Measurements from ENCODE around the gene RAB3B.
A peak's percentile ranks its signal among the peaks of the same experiment; 100 is the strongest.

The RAB3B gene

GRCh38 chr1:51952638-51953037 is 37.9 kb downstream of the RAB3B start:
- TF ChIP-seq CTCF (IDR thresholded peaks at IDR 0.05; ENCODE audit: extremely low read depth, insufficient read depth, missing control alignments): no peak
- in situ Hi-C loops (cut with MboI; ENCODE audit: low pct_unique_long_range_greater_than_20kb, low sequenced_read_pairs, unreplicated experiment): no loop called here
- DNase-seq (ENCODE audit: low spot score): peak; percentile 49

GRCh38 chr1:51950701-51951100 is 39.8 kb downstream of the RAB3B start:
- TF ChIP-seq CTCF (IDR thresholded peaks at IDR 0.05; ENCODE audit: extremely low read depth, insufficient read depth, missing control alignments): no peak
- no peak for DNase-seq (ENCODE audit: low spot score)
- in situ Hi-C loops (cut with MboI; ENCODE audit: low pct_unique_long_range_greater_than_20kb, low sequenced_read_pairs, unreplicated experiment): no loop called here

GRCh38 chr1:51949014-51949702 is 41.3 kb downstream of the RAB3B start:
- no peak for TF ChIP-seq CTCF (IDR thresholded peaks at IDR 0.05; ENCODE audit: extremely low read depth, insufficient read depth, missing control alignments)
- in situ Hi-C loops (cut with MboI; ENCODE audit: low pct_unique_long_range_greater_than_20kb, low sequenced_read_pairs, unreplicated experiment): no loop called here
- DNase-seq (ENCODE audit: low spot score): no peak

GRCh38 chr1:51948491-51948915 is 42.0 kb downstream of the RAB3B start:
- in situ Hi-C loops (cut with MboI; ENCODE audit: low pct_unique_long_range_greater_than_20kb, low sequenced_read_pairs, unreplicated experiment): no loop called here
- DNase-seq (ENCODE audit: low spot score): no peak
- no peak for TF ChIP-seq CTCF (IDR thresholded peaks at IDR 0.05; ENCODE audit: extremely low read depth, insufficient read depth, missing control alignments)

GRCh38 chr1:51946300-51946699 is 44.2 kb downstream of the RAB3B start:
- in situ Hi-C loops (cut with MboI; ENCODE audit: low pct_unique_long_range_greater_than_20kb, low sequenced_read_pairs, unreplicated experiment): no loop called here
- no peak for DNase-seq (ENCODE audit: low spot score)
- no peak for TF ChIP-seq CTCF (IDR thresholded peaks at IDR 0.05; ENCODE audit: extremely low read depth, insufficient read depth, missing control alignments)

- DNase-seq (ENCODE audit: low spot score): no peak
- TF ChIP-seq CTCF (IDR thresholded peaks at IDR 0.05; ENCODE audit: extremely low read depth, insufficient read depth, missing control alignments): no peak
- in situ Hi-C loops (cut with MboI; ENCODE audit: low pct_unique_long_range_greater_than_20kb, low sequenced_read_pairs, unreplicated experiment): no loop called here
Observed at GRCh38 chr1:51945591-51945990, 44.9 kb downstream of the RAB3B start.

All from GM13977 (cell line).